ENCODE results near the gene MT1HL1. TPM values are rescaled to one million over a fixed set of nuclear protein-coding genes. Genes with fewer than 3 reads are reported as not detected.
"Not testable (repeated sequence)": the region's sequence is repeated elsewhere in the genome, so short reads cannot be mapped to it uniquely, and the experiment has no call there.

The MT1HL1 gene
- total RNA-seq, 1 experiment from 2014 or later, result not detected

- DNase-seq (ENCODE audit: low spot score), result no peak
Observed at GRCh38 chr1:236975461-236975860, 28.8 kb downstream of the MT1HL1 start.

GRCh38 chr1:236974025-236974424 lies 30.2 kb downstream of the MT1HL1 start:
- DNase-seq (ENCODE audit: low spot score), result not testable (repeated sequence)

- no peak for DNase-seq (ENCODE audit: low spot score)
Observed at GRCh38 chr1:236966636-236967035, 37.6 kb downstream of the MT1HL1 start.

- no peak for DNase-seq (ENCODE audit: low spot score)
Observed at GRCh38 chr1:236963920-236964319, 40.3 kb downstream of the MT1HL1 start.

GRCh38 chr1:236959112-236959511 lies 45.1 kb downstream of the MT1HL1 start:
- no peak for DNase-seq (ENCODE audit: low spot score)

GRCh38 chr1:236957235-236957634 lies 47.0 kb downstream of the MT1HL1 start:
- no peak for DNase-seq (ENCODE audit: low spot score)

Other genes with a start within 250 kb of the MT1HL1 start
- gene MTR, start 209.1 kb downstream of the MT1HL1 start, total RNA-seq (2014; rRNA removed; shearing (Covaris generic)), result 27.4 and 34.4 TPM in 2 replicates
- gene RYR2, start 37.7 kb upstream of the MT1HL1 start, total RNA-seq (2014; rRNA removed; shearing (Covaris generic)), result 2.3 and 3.2 TPM in 2 replicates